ENCODE results near the gene ITGB8. TPM values are rescaled to one million over a fixed set of nuclear protein-coding genes. Genes with fewer than 3 reads are reported as not detected.
A peak's percentile ranks its signal among the peaks of the same experiment; 100 is the strongest.

ITGB8 gene
- total RNA-seq, 3 donors from 2014 or later (not counting 1 experiment from before 2014, with no cell fraction given): 0.39 to 12.8 TPM; not detected in 1

GRCh38 chr7:20284003-20284770 lies 46.5 kb upstream of the ITGB8 start:
- no peak overlapping the region for H3K27ac Mint-ChIP-seq
- Histone ChIP-seq H3K9me3 (ENCODE audit: control insufficient read depth, insufficient read depth, low read length) (no peaks in the 10 kb centered on the region), H3K27me3 (ENCODE audit: control insufficient read depth, insufficient read depth, low read length) (no peaks in the 10 kb centered on the region), H3K27ac (ENCODE audit: low read length) (no peak overlapping the region), H3K4me3 (ENCODE audit: low read length) (no peak overlapping the region), H3K36me3 (ENCODE audit: control insufficient read depth, insufficient read depth, low read length) (no peaks in the 10 kb centered on the region), H3K4me1 (ENCODE audit: control insufficient read depth, insufficient read depth, low read length) (no peaks in the 10 kb centered on the region)
- no peaks in the 10 kb centered on the region for H3K36me3 Mint-ChIP-seq
- intact Hi-C loops (cut with micrococcal nuclease): no loop called here
- H3K9me3 Mint-ChIP-seq: peaks cover 0 to 7% of the 10 kb centered on the region in 2 donors
- no peak overlapping the region for H3K4me3 Mint-ChIP-seq
- no peak for TF ChIP-seq CTCF (IDR thresholded peaks at IDR 0.05)
- no peaks in the 10 kb centered on the region for H3K27me3 Mint-ChIP-seq (ENCODE audit: low read depth in 2 of 2)
- ATAC-seq (no peak), DNase-seq (no peak)
- 67% methylated on average over 1 of the region's 3 CpGs for WGBS (ENCODE audit: insufficient coverage)
- H3K4me1 Mint-ChIP-seq: peaks cover 0 to 5% of the 10 kb centered on the region in 2 donors

- H3K4me1 Mint-ChIP-seq: peaks cover 0 to 5% of the 10 kb centered on the region in 2 donors
- no peak for ATAC-seq
- H3K9me3 ChIP-seq (ENCODE audit: control insufficient read depth, insufficient read depth, low read length): no peaks in the 10 kb centered on the region
- intact Hi-C loops (cut with micrococcal nuclease): no loop called here
- DNase-seq: no peak
- no peak overlapping the region for H3K4me3 Mint-ChIP-seq
- H3K36me3 ChIP-seq (ENCODE audit: control insufficient read depth, insufficient read depth, low read length): no peaks in the 10 kb centered on the region
- no peak overlapping the region for H3K4me3 ChIP-seq (ENCODE audit: low read length)
- no peaks in the 10 kb centered on the region for H3K36me3 Mint-ChIP-seq
- no peak overlapping the region for H3K27ac Mint-ChIP-seq
- H3K9me3 Mint-ChIP-seq: peaks cover 0 to 7% of the 10 kb centered on the region in 2 donors
- H3K4me1 ChIP-seq (ENCODE audit: control insufficient read depth, insufficient read depth, low read length): no peaks in the 10 kb centered on the region
- H3K27me3 ChIP-seq (ENCODE audit: control insufficient read depth, insufficient read depth, low read length): no peaks in the 10 kb centered on the region
- no peak overlapping the region for H3K27ac ChIP-seq (ENCODE audit: low read length)
- H3K27me3 Mint-ChIP-seq (ENCODE audit: low read depth in 2 of 2): no peaks in the 10 kb centered on the region
- TF ChIP-seq CTCF (IDR thresholded peaks at IDR 0.05): no peak
These were observed 45.9 kb upstream of the ITGB8 start for GRCh38 chr7:20284771-20285143.

- ATAC-seq (no peak), DNase-seq (peak in 1 of 2 donors; percentile 11)
- no peak overlapping the region for H3K4me3 ChIP-seq (ENCODE audit: low read length)
- H3K9me3 ChIP-seq (ENCODE audit: control insufficient read depth, insufficient read depth, low read length): no peaks in the 10 kb centered on the region
- H3K36me3 Mint-ChIP-seq: no peaks in the 10 kb centered on the region
- H3K27me3 ChIP-seq (ENCODE audit: control insufficient read depth, insufficient read depth, low read length): no peaks in the 10 kb centered on the region
- H3K9me3 Mint-ChIP-seq: peaks cover 2 to 7% of the 10 kb centered on the region in 2 donors
- H3K27ac ChIP-seq (ENCODE audit: low read length): no peak overlapping the region
- WGBS (ENCODE audit: insufficient coverage): no CpG with 5 or more reads among the region's 2 CpGs
- H3K4me1 Mint-ChIP-seq: peaks cover 0 to 5% of the 10 kb centered on the region in 2 donors
- no peak for TF ChIP-seq CTCF (IDR thresholded peaks at IDR 0.05)
- no peak overlapping the region for H3K27ac Mint-ChIP-seq
- H3K27me3 Mint-ChIP-seq (ENCODE audit: low read depth in 2 of 2): no peaks in the 10 kb centered on the region
- H3K36me3 ChIP-seq (ENCODE audit: control insufficient read depth, insufficient read depth, low read length): no peaks in the 10 kb centered on the region
- H3K4me3 Mint-ChIP-seq: no peak overlapping the region
- intact Hi-C loops (cut with micrococcal nuclease): no loop called here
- no peaks in the 10 kb centered on the region for H3K4me1 ChIP-seq (ENCODE audit: control insufficient read depth, insufficient read depth, low read length)
These were observed 43.4 kb upstream of the ITGB8 start for GRCh38 chr7:20287317-20287716.

GRCh38 chr7:20288036-20288435 lies 42.7 kb upstream of the ITGB8 start:
- ATAC-seq: no peak
- no peaks in the 10 kb centered on the region for H3K36me3 Mint-ChIP-seq
- H3K36me3 ChIP-seq (ENCODE audit: control insufficient read depth, insufficient read depth, low read length): no peaks in the 10 kb centered on the region

More at GRCh38 chr7:20288036-20288435, 42.7 kb upstream of the ITGB8 start:
- TF ChIP-seq CTCF (IDR thresholded peaks at IDR 0.05): no peak
- no peak overlapping the region for H3K4me3 Mint-ChIP-seq
- DNase-seq: no peak
- no peaks in the 10 kb centered on the region for H3K9me3 ChIP-seq (ENCODE audit: control insufficient read depth, insufficient read depth, low read length)
- H3K27ac ChIP-seq (ENCODE audit: low read length): no peak overlapping the region
- H3K4me1 Mint-ChIP-seq: peaks cover 0 to 5% of the 10 kb centered on the region in 2 donors
- H3K4me1 ChIP-seq (ENCODE audit: control insufficient read depth, insufficient read depth, low read length): no peaks in the 10 kb centered on the region
- no peak overlapping the region for H3K27ac Mint-ChIP-seq
- WGBS (ENCODE audit: insufficient coverage): 90% methylated on average over 2 of the region's 2 CpGs
- no peak overlapping the region for H3K4me3 ChIP-seq (ENCODE audit: low read length)
- H3K9me3 Mint-ChIP-seq: peaks cover 2 to 7% of the 10 kb centered on the region in 2 donors
- H3K27me3 ChIP-seq (ENCODE audit: control insufficient read depth, insufficient read depth, low read length): no peaks in the 10 kb centered on the region
- no peaks in the 10 kb centered on the region for H3K27me3 Mint-ChIP-seq (ENCODE audit: low read depth in 2 of 2)
- intact Hi-C loops (cut with micrococcal nuclease): no loop called here
